RWPE2 (cell line): ENCODE results near the gene MEX3A.
"Not testable (repeated sequence)": the region's sequence is repeated elsewhere in the genome, so short reads cannot be mapped to it uniquely, and the experiment has no call there.

Experiments
- ATAC-seq: fragments of 200-7000 bp; cut with Tn5 transposase; 3 replicates; pipeline ENCODE4 v1.9.1; 2021; ENCODE audit warnings: low read depth
- DNase-seq: peaks from one replicate; pipeline ENCODE4 v3.0.0-alpha.2; 2020; ENCODE audit warnings: low spot score
- H3K27ac ChIP-seq: fragments of 450-650 bp; 2 replicates; pipeline ENCODE4 v1.5.1; 2017; ENCODE audit warnings: mild to moderate bottlenecking; ENCODE audit not compliant: poor library complexity, severe bottlenecking
- H3K27me3 ChIP-seq: fragments of 250-450 bp; sonication (Bioruptor Pico); 2 replicates; pipeline ENCODE4 v1.5.1; 2021; ENCODE audit warnings: mild to moderate bottlenecking, moderate library complexity; ENCODE audit not compliant: insufficient read depth, poor library complexity, severe bottlenecking
- H3K36me3 ChIP-seq: fragments of 250-450 bp; sonication (Bioruptor Pico); 2 replicates; pipeline ENCODE4 v1.5.1; 2020; ENCODE audit warnings: low read depth, mild to moderate bottlenecking, moderate library complexity
- H3K4me1 ChIP-seq: fragments of 250-450 bp; sonication (Bioruptor Pico); 2 replicates; pipeline ENCODE4 v1.5.1; 2021; ENCODE audit warnings: mild to moderate bottlenecking, moderate library complexity; ENCODE audit not compliant: insufficient read depth, poor library complexity, severe bottlenecking
- H3K4me3 ChIP-seq: fragments of 250-450 bp; sonication (Bioruptor Pico); 2 replicates; pipeline ENCODE4 v1.5.1; 2021; ENCODE audit warnings: mild to moderate bottlenecking, moderate library complexity; ENCODE audit not compliant: severe bottlenecking
- H3K9me3 ChIP-seq: fragments of 250-450 bp; sonication (Bioruptor Pico); 2 replicates; pipeline ENCODE4 v1.5.1; 2021; ENCODE audit warnings: mild to moderate bottlenecking, moderate library complexity; ENCODE audit not compliant: severe bottlenecking
- TF ChIP-seq, protein P1 (sequence below): fragments of 450-650 bp; IDR thresholded peaks from one replicate; pipeline ENCODE4 v1.5.1; 2017; ENCODE audit warnings: mild to moderate bottlenecking, moderate library complexity; ENCODE audit not compliant: poor library complexity, severe bottlenecking

Gene MEX3A

DNA sequence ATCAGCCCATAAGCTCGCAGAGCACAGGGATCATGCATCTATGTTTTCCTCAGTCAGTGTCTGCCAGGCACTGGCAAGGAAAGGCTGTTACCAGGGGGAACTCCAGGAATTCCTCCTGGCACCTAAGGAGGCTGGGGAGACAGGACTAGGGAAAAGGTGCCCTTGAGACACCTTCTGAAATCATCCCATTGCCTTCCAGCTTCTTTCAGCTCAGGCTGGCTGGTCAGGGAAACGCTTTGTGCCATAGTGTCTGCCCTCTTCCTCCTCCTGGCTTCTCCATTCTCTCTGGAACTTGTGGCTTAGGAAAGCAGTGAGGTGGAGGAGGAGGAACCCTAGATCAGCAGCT, 46.0 kb upstream of the MEX3A start:
- Histone ChIP-seq H3K4me1 (peaks cover 66% of the 10 kb centered on the region), H3K9me3 (no peaks in the 10 kb centered on the region), H3K27ac (peak overlapping the region; percentile 99), H3K4me3 (no peak overlapping the region), H3K27me3 (no peaks in the 10 kb centered on the region), H3K36me3 (peaks cover 68% of the 10 kb centered on the region)
- TF ChIP-seq, protein P1, sequence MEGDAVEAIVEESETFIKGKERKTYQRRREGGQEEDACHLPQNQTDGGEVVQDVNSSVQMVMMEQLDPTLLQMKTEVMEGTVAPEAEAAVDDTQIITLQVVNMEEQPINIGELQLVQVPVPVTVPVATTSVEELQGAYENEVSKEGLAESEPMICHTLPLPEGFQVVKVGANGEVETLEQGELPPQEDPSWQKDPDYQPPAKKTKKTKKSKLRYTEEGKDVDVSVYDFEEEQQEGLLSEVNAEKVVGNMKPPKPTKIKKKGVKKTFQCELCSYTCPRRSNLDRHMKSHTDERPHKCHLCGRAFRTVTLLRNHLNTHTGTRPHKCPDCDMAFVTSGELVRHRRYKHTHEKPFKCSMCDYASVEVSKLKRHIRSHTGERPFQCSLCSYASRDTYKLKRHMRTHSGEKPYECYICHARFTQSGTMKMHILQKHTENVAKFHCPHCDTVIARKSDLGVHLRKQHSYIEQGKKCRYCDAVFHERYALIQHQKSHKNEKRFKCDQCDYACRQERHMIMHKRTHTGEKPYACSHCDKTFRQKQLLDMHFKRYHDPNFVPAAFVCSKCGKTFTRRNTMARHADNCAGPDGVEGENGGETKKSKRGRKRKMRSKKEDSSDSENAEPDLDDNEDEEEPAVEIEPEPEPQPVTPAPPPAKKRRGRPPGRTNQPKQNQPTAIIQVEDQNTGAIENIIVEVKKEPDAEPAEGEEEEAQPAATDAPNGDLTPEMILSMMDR = no peak
- no peak for ATAC-seq
- DNase-seq = no peak

DNA sequence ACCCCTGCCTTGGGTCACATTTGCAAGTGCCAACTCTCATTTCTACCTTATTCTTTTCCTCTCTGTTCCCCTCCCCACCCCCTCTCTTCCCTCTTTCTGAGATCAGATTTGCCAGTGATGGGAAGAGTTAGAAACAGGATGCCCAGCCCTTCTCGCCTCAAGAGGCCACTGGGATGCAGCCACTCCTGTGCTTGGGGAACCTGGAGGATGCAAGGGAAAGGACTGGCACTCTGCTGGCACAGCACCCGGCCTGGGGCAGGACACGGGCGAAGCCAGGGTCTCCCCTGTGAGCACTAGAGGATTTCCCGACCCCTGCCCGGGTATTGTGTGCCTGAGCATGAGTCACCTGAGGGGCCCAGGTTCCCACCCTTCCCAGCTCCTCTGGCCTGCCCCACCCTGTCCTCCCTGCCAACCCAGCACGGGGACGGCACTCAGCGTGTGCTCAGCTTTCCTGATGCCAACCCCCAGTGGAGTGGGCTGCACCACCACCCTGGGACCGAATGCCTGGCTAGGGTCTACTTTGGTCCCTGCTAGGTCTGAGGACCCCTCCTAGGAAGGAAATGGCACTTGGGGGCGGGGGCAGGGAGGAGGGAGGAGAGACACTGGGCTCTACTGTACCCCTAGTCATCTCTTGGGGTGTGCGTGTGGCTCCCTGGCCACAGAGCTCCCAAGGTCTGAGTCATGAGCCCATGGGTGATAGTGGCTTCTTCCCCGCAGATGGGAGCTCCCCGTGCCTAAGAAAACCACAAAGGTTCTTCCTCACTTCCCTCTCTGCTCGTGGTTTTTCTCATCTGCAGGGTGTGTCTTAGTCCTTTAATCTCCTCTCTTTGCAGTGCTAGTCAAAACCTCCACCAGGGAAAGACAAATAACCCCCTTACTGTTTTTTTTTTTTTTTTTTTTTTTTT, 44.6 kb upstream of the MEX3A start:
- Histone ChIP-seq H3K27ac (peak overlapping the region; percentile 99), H3K27me3 (no peaks in the 10 kb centered on the region), H3K9me3 (no peaks in the 10 kb centered on the region), H3K4me1 (peaks cover 80% of the 10 kb centered on the region), H3K36me3 (peaks cover 61% of the 10 kb centered on the region), H3K4me3 (peak overlapping the region; percentile 3)
- DNase-seq (no peak), ATAC-seq (peak; percentile 13)
- TF ChIP-seq, protein P1 = no peak

DNA sequence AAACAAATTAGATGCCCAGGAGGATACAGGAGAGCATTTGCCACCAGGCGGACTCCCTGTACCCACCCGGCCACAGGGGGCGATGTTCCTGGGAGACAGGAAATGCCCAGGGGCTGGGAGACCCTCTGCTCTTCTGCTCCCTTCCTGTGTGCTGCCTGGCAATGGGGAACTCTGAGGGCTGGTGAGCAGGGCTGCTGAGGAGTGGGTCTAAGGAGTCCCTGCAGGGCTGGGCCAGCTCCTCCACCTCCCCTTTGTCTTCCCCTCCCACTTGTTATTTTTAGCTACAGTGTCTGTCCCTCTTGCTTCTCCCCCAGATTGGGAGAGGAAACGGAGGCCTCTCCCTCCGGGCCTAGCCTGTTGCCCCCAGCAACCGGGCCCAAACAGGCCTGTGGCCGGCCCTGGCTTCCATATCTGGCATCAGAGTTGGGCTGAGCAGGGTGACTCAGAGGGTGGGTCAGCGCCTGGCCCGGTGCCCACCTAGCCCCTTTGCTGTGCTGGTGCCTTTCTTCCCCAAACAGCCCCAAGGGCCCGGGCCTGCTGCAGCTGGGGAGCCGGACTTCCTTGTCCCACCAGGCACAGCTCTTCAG, 43.9 kb upstream of the MEX3A start:
- TF ChIP-seq, protein P1 = peak; percentile 58
- H3K27me3 ChIP-seq = no peaks in the 10 kb centered on the region
- peak overlapping the region; percentile 99 for H3K27ac ChIP-seq
- H3K4me3 ChIP-seq = peak overlapping the region; percentile 3
- peaks cover 88% of the 10 kb centered on the region for H3K4me1 ChIP-seq
- DNase-seq (peak; percentile 97), ATAC-seq (peak; percentile 62)
- peaks cover 59% of the 10 kb centered on the region for H3K36me3 ChIP-seq
- no peaks in the 10 kb centered on the region for H3K9me3 ChIP-seq

DNA sequence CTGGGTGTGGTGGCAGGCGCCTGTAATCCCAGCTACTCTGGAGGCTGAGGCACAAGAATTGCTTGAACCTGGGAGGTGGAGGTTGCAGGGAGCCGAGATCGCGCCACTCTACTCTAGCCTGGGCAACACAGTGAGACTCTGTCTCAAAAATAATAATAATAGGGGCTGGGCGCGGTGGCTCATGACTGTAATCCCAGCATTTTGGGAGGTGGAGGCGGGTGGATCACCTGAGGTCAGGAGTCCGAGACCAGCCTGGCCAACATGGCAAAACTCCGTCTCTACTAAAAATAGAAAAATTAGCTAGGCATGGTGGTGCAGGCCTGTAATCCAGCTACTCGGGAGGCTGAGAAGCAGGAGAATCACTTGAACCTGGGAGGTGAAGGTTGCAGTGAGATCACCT, 43.3 kb upstream of the MEX3A start:
- H3K4me3 ChIP-seq, DNase-seq, H3K9me3 ChIP-seq, H3K27me3 ChIP-seq, ATAC-seq: not testable (repeated sequence)
- peaks cover 89% of the 10 kb centered on the region for H3K4me1 ChIP-seq
- H3K36me3 ChIP-seq = peaks cover 57% of the 10 kb centered on the region
- H3K27ac ChIP-seq = peak overlapping the region; percentile 99

DNA sequence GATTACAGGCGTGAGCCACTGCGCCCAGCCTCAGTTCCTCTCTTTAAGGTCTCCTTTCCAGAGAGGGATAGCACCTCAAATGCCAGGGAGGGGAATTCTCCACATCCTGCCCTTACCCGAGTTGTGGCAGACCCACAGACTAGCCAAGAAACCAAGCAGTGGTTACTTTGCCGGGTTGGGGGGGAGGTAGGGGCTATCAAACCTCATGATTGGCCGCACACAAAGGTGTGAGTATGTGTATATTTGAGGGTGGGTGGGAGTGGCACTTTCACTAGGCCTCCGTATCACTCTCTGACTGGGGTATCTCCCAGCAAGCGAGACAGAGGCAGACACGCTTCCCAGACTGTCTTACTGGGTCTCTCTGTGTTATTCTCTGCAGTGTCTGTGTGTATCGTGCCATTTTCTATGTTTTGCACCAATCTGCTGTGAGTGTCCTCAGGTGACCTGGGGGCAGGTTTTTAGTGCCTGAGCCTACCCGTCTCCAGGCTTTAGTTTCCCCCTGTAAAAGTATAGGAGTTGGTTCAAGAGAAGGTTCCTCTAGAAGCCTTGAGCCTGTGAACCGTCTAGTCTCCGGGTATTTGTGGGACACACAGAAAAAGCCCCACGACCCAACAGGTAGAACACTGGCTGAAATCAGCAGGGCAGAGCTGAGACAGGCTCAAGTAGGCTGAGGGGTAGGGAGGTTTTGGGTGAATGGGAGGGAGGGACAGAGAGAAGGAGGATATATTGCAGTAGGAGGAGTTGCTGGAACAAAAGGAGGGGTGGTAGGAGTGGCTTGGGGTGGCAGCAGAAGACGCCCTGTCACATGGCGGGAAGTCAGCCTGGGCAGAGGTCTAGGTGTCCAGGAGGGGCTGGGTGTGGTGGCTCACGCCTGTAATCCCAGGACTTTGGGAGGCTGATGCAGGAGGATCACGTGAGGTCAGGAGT, 42.6 kb upstream of the MEX3A start:
- Histone ChIP-seq H3K27ac (peak overlapping the region; percentile 99), H3K9me3 (no peaks in the 10 kb centered on the region), H3K27me3 (no peaks in the 10 kb centered on the region), H3K4me3 (no peak overlapping the region), H3K4me1 (peaks cover 91% of the 10 kb centered on the region), H3K36me3 (peaks cover 62% of the 10 kb centered on the region)
- TF ChIP-seq, protein P1 = no peak
- DNase-seq (no peak), ATAC-seq (0 out of 3 replicates have a peak, but pooled peaks have one; percentile 1)
